Esophagus (tissue), 2 donors: Measurements from ENCODE around the gene OR4K1. TPM values are rescaled to one million over a fixed set of nuclear protein-coding genes. Genes with fewer than 3 reads are reported as not detected.
"Not testable (repeated sequence)": the region's sequence is repeated elsewhere in the genome, so short reads cannot be mapped to it uniquely, and the experiment has no call there.

Experiments
- H3K27ac ChIP-seq, 2 donors: one replicate each; pipeline ENCODE4 v1.5.1; 2013; ENCODE audit warnings: low read depth in 2 of 2, mild to moderate bottlenecking in 2 of 2, inconsistent platforms in 1 of 2, low read length in 1 of 2, moderate library complexity in 1 of 2
- H3K27me3 ChIP-seq, 2 donors: one replicate each; pipeline ENCODE4 v1.6.1; 2013; ENCODE audit warnings: low read length in 2 of 2, control low read depth in 1 of 2, mild to moderate bottlenecking in 1 of 2; ENCODE audit not compliant: insufficient read depth in 2 of 2, control insufficient read depth in 1 of 2
- H3K36me3 ChIP-seq, 2 donors: one replicate each; pipeline ENCODE4 v1.6.1; 2013; ENCODE audit warnings: low read length in 1 of 2; ENCODE audit not compliant: control insufficient read depth in 2 of 2, insufficient read depth in 2 of 2
- H3K4me1 ChIP-seq, 2 donors: one replicate each; pipeline ENCODE4 v1.6.1; 2013; ENCODE audit warnings: low read length in 1 of 2; ENCODE audit not compliant: control insufficient read depth in 2 of 2, insufficient read depth in 2 of 2
- H3K4me3 ChIP-seq, 2 donors: one replicate each; pipeline ENCODE4 v1.5.1; 2013; ENCODE audit warnings: low read length in 2 of 2, mild to moderate bottlenecking in 2 of 2, low read depth in 1 of 2, moderate library complexity in 1 of 2
- H3K9me3 ChIP-seq, 2 donors: one replicate each; pipeline ENCODE4 v1.6.1; 2013; ENCODE audit warnings: mild to moderate bottlenecking in 2 of 2, low read depth in 1 of 2, low read length in 1 of 2, moderate library complexity in 1 of 2; ENCODE audit not compliant: control insufficient read depth in 2 of 2, insufficient read depth in 1 of 2
- WGBS, 2 donors: extraction: QIAGEN DNeasy Blood & Tissue Kit; methylation state at CpG; one replicate each; pipeline ENCODE4 v1.1.7; 2013; 5-methylcytosine and 5-hydroxymethylcytosine counted together
- polyA plus RNA-seq, 2 donors: library from polyadenylated mRNA; stranded (reverse); fragments of 200-250 nt; gene quantifications; one replicate each; pipeline ENCODE4 v1.2.3, GENCODE V29; 2013
- donor health status: healthy with polysubstance abuse.
- donor health status: Bipolar disorder and iron deficiency.

Gene OR4K1
- polyA plus RNA-seq, 2 donors, result not detected

DNA sequence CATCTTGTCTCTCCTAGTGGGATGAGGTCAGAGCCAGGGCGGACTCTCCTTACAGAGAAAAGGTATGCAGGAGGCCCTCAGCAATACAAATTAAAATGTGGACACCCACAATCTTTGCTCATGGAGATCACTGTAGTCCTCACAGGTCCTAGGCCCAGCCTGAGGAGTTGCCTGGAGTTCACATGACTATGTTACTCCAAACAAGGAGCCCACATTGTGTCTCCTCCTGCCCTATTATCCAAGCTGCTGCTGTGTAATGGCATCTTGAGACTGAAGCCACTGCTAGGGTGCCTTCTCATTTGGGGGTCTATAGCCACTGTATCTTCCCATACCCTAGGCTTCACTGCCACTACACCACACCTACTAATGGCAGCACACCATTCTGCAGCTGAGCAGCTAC, 11.0 kb downstream of the OR4K1 start:
- Histone ChIP-seq H3K27ac (no peak overlapping the region), H3K9me3 (no peaks in the 10 kb centered on the region), H3K4me1 (no peaks in the 10 kb centered on the region), H3K36me3 (no peaks in the 10 kb centered on the region), H3K27me3 (no peaks in the 10 kb centered on the region), H3K4me3 (no peak overlapping the region)
- WGBS, 2 donors, result 74 to 87% methylated on average over 1 of the region's 1 CpG

DNA sequence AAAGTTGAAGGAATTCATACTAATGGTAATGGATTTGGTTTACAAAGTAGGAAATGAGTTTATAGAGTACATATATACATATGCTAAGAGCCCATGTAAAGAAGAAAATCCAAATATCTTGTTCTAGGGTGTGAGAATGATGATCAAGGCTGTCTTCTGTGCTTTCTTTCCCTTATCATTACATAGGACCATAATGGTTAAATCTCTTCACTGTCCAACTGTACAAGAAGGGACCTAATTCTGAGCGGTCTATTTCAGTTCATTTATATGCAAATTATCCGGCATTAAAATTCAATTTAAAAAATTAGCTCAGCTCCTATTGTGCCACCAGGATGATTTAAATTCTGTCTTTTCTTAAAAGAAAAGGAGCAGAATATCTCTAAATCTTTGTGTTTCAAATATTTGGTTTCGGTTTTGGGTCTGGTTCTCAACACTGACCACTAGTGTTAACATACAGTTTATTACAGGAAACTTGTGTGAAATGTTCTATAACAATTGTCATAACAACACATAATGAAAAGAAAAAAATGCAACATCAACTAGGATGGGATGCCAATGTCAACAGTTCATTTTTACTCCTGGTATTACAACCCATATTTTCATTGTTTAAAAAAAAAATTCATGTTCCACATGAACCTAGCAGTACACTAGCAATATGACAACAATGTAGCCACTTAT, 16.8 kb downstream of the OR4K1 start:
- Histone ChIP-seq H3K4me1 (no peaks in the 10 kb centered on the region), H3K4me3 (no peak overlapping the region), H3K27ac (no peak overlapping the region), H3K9me3 (no peaks in the 10 kb centered on the region), H3K27me3 (no peaks in the 10 kb centered on the region), H3K36me3 (no peaks in the 10 kb centered on the region)
- WGBS, 2 donors, result 78 to 81% methylated on average over 3 of the region's 3 CpGs

DNA sequence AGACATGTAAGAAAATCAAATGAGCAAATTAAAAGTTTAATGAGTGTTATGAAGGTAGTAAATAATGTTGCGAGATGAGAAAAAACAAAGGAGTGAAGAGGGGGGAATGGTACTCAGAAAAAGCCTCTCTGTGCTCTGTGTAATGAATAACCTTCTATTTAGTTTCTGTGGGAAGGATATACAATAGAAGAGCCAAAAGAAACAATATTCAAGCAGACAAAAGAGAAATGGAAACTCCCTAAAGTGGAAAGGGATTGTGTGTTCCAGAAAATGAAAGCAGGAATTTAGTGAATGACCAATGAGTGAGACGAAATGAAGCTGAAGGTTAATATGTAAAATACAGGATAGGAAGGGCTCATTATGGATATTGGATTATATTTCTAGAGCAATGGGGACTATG, 18.5 kb downstream of the OR4K1 start:
- Histone ChIP-seq H3K9me3 (no peaks in the 10 kb centered on the region), H3K27me3 (no peaks in the 10 kb centered on the region), H3K27ac (no peak overlapping the region), H3K36me3 (no peaks in the 10 kb centered on the region), H3K4me3 (no peak overlapping the region), H3K4me1 (no peaks in the 10 kb centered on the region)
- WGBS, 2 donors, result 72 to 73% methylated on average over 2 of the region's 2 CpGs

DNA sequence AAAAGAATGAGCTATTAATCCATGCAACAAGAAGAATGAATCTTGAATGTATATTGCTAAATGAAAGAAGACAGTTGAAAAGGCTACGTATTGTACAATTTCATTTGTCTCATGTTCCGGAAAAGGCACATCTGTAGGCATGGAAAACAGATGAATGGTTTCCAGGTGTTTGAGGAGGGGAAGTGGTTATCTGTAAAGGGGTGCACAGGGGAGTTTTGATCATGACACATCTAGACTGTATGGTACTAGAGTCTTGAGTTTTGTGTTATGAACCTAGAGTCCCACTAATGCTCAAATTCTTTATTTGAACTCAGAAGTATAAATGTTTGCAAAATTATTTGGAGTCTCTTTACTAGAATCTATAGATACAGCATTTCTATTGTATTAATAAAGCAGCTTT, 39.0 kb downstream of the OR4K1 start:
- not testable (repeated sequence) for H3K27me3 ChIP-seq, H3K27ac ChIP-seq, H3K4me1 ChIP-seq, H3K36me3 ChIP-seq, H3K4me3 ChIP-seq, H3K9me3 ChIP-seq
- 57 to 76% methylated on average over 2 of the region's 2 CpGs for WGBS, 2 donors

DNA sequence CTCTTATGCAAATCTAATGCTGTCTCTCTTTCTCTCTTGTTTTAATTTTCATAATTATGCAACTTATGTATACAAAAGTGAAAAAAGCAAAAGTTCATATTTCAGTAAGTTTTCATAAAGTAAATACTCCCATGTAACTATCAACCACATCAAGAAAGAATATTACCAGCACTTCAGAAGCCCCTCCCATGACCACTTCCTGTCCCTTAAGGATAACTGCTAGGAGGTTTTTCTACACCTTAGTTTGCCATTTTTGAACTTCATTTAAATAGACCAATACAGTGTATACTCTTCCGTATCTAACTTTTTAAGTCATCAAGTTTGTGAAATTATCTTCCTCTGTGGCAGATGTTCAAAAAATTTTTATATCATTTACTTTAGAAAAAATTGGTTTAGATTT, 44.1 kb downstream of the OR4K1 start:
- 52 to 74% methylated on average over 1 of the region's 1 CpG for WGBS, 2 donors
- no peaks in the 10 kb centered on the region for H3K36me3 ChIP-seq
- H3K27ac ChIP-seq, result no peak overlapping the region
- no peak overlapping the region for H3K4me3 ChIP-seq
- H3K4me1 ChIP-seq, result no peaks in the 10 kb centered on the region
- H3K27me3 ChIP-seq, result no peaks in the 10 kb centered on the region
- no peaks in the 10 kb centered on the region for H3K9me3 ChIP-seq

DNA sequence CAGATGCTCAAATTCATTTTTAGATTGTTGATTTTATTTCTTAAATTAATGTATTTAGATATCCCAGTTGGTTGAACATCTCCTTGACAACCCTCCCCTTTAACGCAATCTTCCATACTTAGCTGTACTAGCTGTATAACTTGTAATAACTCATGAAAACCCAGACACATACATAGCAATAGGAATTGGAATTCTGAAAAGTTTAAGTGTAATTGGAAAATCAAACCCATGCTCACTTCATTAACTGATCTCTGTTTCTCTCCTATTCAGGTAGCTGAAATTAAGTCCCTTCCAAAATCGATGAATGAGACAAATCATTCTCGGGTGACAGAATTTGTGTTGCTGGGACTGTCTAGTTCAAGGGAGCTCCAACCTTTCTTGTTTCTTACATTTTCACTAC, 44.6 kb downstream of the OR4K1 start, which contains the start of gene OR4K15:
OR4K15 (plus strand) TSS at position 301 of the 400 bp plus-strand sequence; CDS start at position 301, 0 bp downstream.
- Histone ChIP-seq H3K27me3 (no peaks in the 10 kb centered on the region), H3K9me3 (no peaks in the 10 kb centered on the region), H3K27ac (no peak within 1 kb of the TSS), H3K4me3 (no peak within 1 kb of the TSS), H3K36me3 (no peaks in the 10 kb centered on the region), H3K4me1 (no peaks in the 10 kb centered on the region)
- WGBS, 2 donors, result 89 to 97% methylated on average over 3 of the region's 3 CpGs

Other genes with a start within 250 kb of the OR4K1 start
- gene OR11H2, start 217.0 kb upstream of the OR4K1 start, polyA plus RNA-seq, result not detected
- gene OR4Q3, start 187.3 kb upstream of the OR4K1 start, polyA plus RNA-seq, result not detected
- not detected for gene OR4M1, start 157.4 kb upstream of the OR4K1 start, polyA plus RNA-seq
- gene OR4N2, start 127.1 kb upstream of the OR4K1 start, polyA plus RNA-seq, result not detected
- gene OR4K2, start 55.8 kb upstream of the OR4K1 start, polyA plus RNA-seq, result not detected
- not detected for gene OR4K5, start 10.3 kb upstream of the OR4K1 start, polyA plus RNA-seq
- not detected for gene OR4K15, start 44.7 kb downstream of the OR4K1 start, polyA plus RNA-seq
- gene OR4Q2, start 71.2 kb downstream of the OR4K1 start, polyA plus RNA-seq, result not detected
- not detected for gene OR4K14, start 88.4 kb downstream of the OR4K1 start, polyA plus RNA-seq
- gene OR4K13, start 105.1 kb downstream of the OR4K1 start, polyA plus RNA-seq, result not detected
- gene OR4L1, start 129.1 kb downstream of the OR4K1 start, polyA plus RNA-seq, result not detected
- not detected for gene OR4K17, start 179.8 kb downstream of the OR4K1 start, polyA plus RNA-seq
- gene OR4N5, start 207.9 kb downstream of the OR4K1 start, polyA plus RNA-seq, result not detected